Mucosa of rectum (tissue), 2 donors: ENCODE results near the gene NUAK2.
"Not testable (repeated sequence)": the region's sequence is repeated elsewhere in the genome, so short reads cannot be mapped to it uniquely, and the experiment has no call there.

ENCODE experiments used
- H3K27ac ChIP-seq, 2 donors: one replicate each; pipeline ENCODE4 v1.7.0; 2013; ENCODE audit warnings: inconsistent platforms in 2 of 2, low read depth in 2 of 2, low read length in 2 of 2
- H3K27me3 ChIP-seq, 2 donors: one replicate each; pipeline ENCODE4 v1.7.0; 2013; ENCODE audit warnings: low read length in 2 of 2; ENCODE audit not compliant: control insufficient read depth in 2 of 2, insufficient read depth in 2 of 2
- H3K36me3 ChIP-seq, 2 donors: one replicate each; pipeline ENCODE4 v1.7.0; 2013; ENCODE audit warnings: low read length in 2 of 2; ENCODE audit not compliant: control insufficient read depth in 2 of 2, insufficient read depth in 2 of 2
- H3K4me1 ChIP-seq, 2 donors: one replicate each; pipeline ENCODE4 v1.7.0; 2013; ENCODE audit warnings: low read length in 2 of 2, mild to moderate bottlenecking in 1 of 2; ENCODE audit not compliant: control insufficient read depth in 2 of 2, insufficient read depth in 2 of 2
- H3K4me3 ChIP-seq, 2 donors: one replicate each; pipeline ENCODE4 v1.7.0; 2013; ENCODE audit warnings: low read length in 2 of 2
- H3K9ac ChIP-seq, 2 donors: one replicate each; pipeline ENCODE4 v1.7.0; 2013; ENCODE audit warnings: low read length in 2 of 2, low read depth in 1 of 2, mild to moderate bottlenecking in 1 of 2
- H3K9me3 ChIP-seq, 2 donors: one replicate each; pipeline ENCODE4 v1.7.0; 2013; ENCODE audit warnings: low read length in 2 of 2; ENCODE audit not compliant: control insufficient read depth in 2 of 2
- donor health status: healthy.
- donor health status: Normal muscosa, but diverticular disease.

Gene NUAK2

GRCh38 chr1:205297546-205298177, 23.9 kb downstream of the NUAK2 start:
- Histone ChIP-seq H3K36me3 (peaks cover 5 to 10% of the 10 kb centered on the region in 2 donors), H3K4me1 (peaks cover 21 to 28% of the 10 kb centered on the region in 2 donors)
- not testable (repeated sequence) for H3K9me3 ChIP-seq, H3K27me3 ChIP-seq, H3K9ac ChIP-seq, H3K27ac ChIP-seq, H3K4me3 ChIP-seq

GRCh38 chr1:205296154-205296553, 25.4 kb downstream of the NUAK2 start:
- no peak overlapping the region for H3K9ac ChIP-seq
- peak overlapping the region; percentile 6 to 48 for H3K27ac ChIP-seq
- H3K4me1 ChIP-seq = peaks cover 13 to 19% of the 10 kb centered on the region in 2 donors

GRCh38 chr1:205294934-205295333, 26.6 kb downstream of the NUAK2 start:
- Histone ChIP-seq H3K4me1 (peaks cover 13 to 18% of the 10 kb centered on the region in 2 donors), H3K36me3 (no peaks in the 10 kb centered on the region), H3K27ac (peak overlapping the region; percentile 60 to 61), H3K9ac (peak overlapping the region; percentile 27 to 34), H3K4me3 (no peak overlapping the region), H3K9me3 (no peaks in the 10 kb centered on the region), H3K27me3 (no peaks in the 10 kb centered on the region)

More at GRCh38 chr1:205296154-205296553, 25.4 kb downstream of the NUAK2 start:
- H3K9me3 ChIP-seq = no peaks in the 10 kb centered on the region
- no peaks in the 10 kb centered on the region for H3K36me3 ChIP-seq
- no peaks in the 10 kb centered on the region for H3K27me3 ChIP-seq
- no peak overlapping the region for H3K4me3 ChIP-seq

- Histone ChIP-seq H3K27ac (peak overlapping the region; percentile 60 to 61), H3K9me3 (no peaks in the 10 kb centered on the region), H3K4me1 (peaks cover 13 to 18% of the 10 kb centered on the region in 2 donors), H3K9ac (peak overlapping the region; percentile 27 to 34), H3K27me3 (no peaks in the 10 kb centered on the region), H3K36me3 (no peaks in the 10 kb centered on the region), H3K4me3 (no peak overlapping the region)
Measured at GRCh38 chr1:205294175-205294917, 27.2 kb downstream of the NUAK2 start.

- Histone ChIP-seq H3K4me1 (peaks cover 13 to 18% of the 10 kb centered on the region in 2 donors), H3K4me3 (no peak overlapping the region), H3K27me3 (no peaks in the 10 kb centered on the region), H3K9me3 (no peaks in the 10 kb centered on the region), H3K9ac (no peak overlapping the region), H3K27ac (peak overlapping the region; percentile 60 to 61), H3K36me3 (no peaks in the 10 kb centered on the region)
Measured at GRCh38 chr1:205293350-205294074, 28.0 kb downstream of the NUAK2 start.

- H3K27ac ChIP-seq = no peak overlapping the region
Measured at GRCh38 chr1:205291596-205291995, 29.9 kb downstream of the NUAK2 start.

GRCh38 chr1:205287767-205288559, 33.6 kb downstream of the NUAK2 start:
- peaks cover 26 to 38% of the 10 kb centered on the region in 2 donors for H3K4me1 ChIP-seq
- no peaks in the 10 kb centered on the region for H3K36me3 ChIP-seq
- peak overlapping the region in 1 of 2 donors; percentile 46 for H3K4me3 ChIP-seq
- H3K27ac ChIP-seq = peak overlapping the region; percentile 48 to 81
- no peaks in the 10 kb centered on the region for H3K9me3 ChIP-seq
- peak overlapping the region in 1 of 2 donors; percentile 44 for H3K9ac ChIP-seq
- H3K27me3 ChIP-seq = no peaks in the 10 kb centered on the region

More at GRCh38 chr1:205291596-205291995, 29.9 kb downstream of the NUAK2 start:
- Histone ChIP-seq H3K9ac (no peak overlapping the region), H3K36me3 (no peaks in the 10 kb centered on the region), H3K27me3 (no peaks in the 10 kb centered on the region), H3K9me3 (no peaks in the 10 kb centered on the region), H3K4me1 (peaks cover 26 to 29% of the 10 kb centered on the region in 2 donors), H3K4me3 (no peak overlapping the region)

GRCh38 chr1:205287076-205287475, 34.5 kb downstream of the NUAK2 start:
- H3K9me3 ChIP-seq = no peaks in the 10 kb centered on the region
- H3K9ac ChIP-seq = peak overlapping the region in 1 of 2 donors; percentile 41
- no peaks in the 10 kb centered on the region for H3K36me3 ChIP-seq
- H3K4me3 ChIP-seq = no peak overlapping the region
- peak overlapping the region; percentile 48 to 81 for H3K27ac ChIP-seq
- H3K27me3 ChIP-seq = no peaks in the 10 kb centered on the region
- H3K4me1 ChIP-seq = peaks cover 26 to 43% of the 10 kb centered on the region in 2 donors

- H3K4me3 ChIP-seq = peak overlapping the region in 1 of 2 donors; percentile 37
- H3K9me3 ChIP-seq = no peaks in the 10 kb centered on the region
- H3K9ac ChIP-seq = peak overlapping the region in 1 of 2 donors; percentile 54
- H3K27me3 ChIP-seq = no peaks in the 10 kb centered on the region
- peaks cover 26 to 43% of the 10 kb centered on the region in 2 donors for H3K4me1 ChIP-seq
- peak overlapping the region; percentile 18 to 81 for H3K27ac ChIP-seq
- H3K36me3 ChIP-seq = no peaks in the 10 kb centered on the region
Measured at GRCh38 chr1:205286335-205286950, 35.1 kb downstream of the NUAK2 start.
